Stimulated activated naive B cell treated with anti-CD40 and anti-IgM and Interleukin-4, amounts not matched to agents 10 μg/mL and 1 μg/mL and 100 μg/mL, for 72 hours (primary cell): ENCODE results near the gene PLEKHG1.

ENCODE experiments used
- ATAC-seq, 2 donors: fragments of 150-1000 bp; cut with Tn5 transposase; replicated peaks; 2 replicates each; pipeline ENCODE4 v1.10.0; 2021; ENCODE audit warnings: moderate library complexity in 1 of 2
- DNase-seq: peaks from one replicate; pipeline ENCODE4 v3.0.0; 2021
- H3K27ac Mint-ChIP-seq: one replicate; pipeline ENCODE4 v1.8.0; 2022; ENCODE audit warnings: mild to moderate bottlenecking, mixed read lengths
- H3K27me3 Mint-ChIP-seq, 2 donors: one replicate each; pipeline ENCODE4 v1.8.0; 2022; ENCODE audit warnings: mixed read lengths in 2 of 2
- H3K36me3 Mint-ChIP-seq, 2 donors: one replicate each; pipeline ENCODE4 v1.8.0; 2022; ENCODE audit warnings: mixed read lengths in 2 of 2, mild to moderate bottlenecking in 1 of 2
- H3K4me1 Mint-ChIP-seq, 2 donors: one replicate each; pipeline ENCODE4 v1.8.0; 2022; ENCODE audit warnings: mixed read lengths in 2 of 2, mild to moderate bottlenecking in 1 of 2
- H3K4me3 Mint-ChIP-seq, 2 donors: one replicate each; pipeline ENCODE4 v1.8.0; 2022; ENCODE audit warnings: mild to moderate bottlenecking in 2 of 2, mixed read lengths in 2 of 2, moderate library complexity in 1 of 2
- H3K9me3 Mint-ChIP-seq, 2 donors: one replicate each; pipeline ENCODE4 v1.8.0; 2022; ENCODE audit warnings: mixed read lengths in 2 of 2, mild to moderate bottlenecking in 1 of 2

Gene PLEKHG1

DNA sequence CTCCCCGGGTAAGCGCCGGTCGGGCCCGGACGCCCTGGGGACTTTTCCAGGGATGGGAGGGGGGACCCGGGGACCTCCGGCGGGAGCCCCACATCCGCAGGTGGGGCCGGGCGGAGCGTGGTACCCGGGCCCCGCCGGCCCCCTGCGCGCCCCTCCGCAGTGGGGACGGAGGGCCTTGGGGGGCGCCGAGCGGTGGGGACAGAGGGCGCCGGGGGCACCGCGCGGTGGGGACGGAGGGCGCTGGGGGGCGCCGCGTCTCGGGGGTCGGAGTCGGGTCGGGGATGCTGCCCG, 270 bp downstream of the PLEKHG1 start:
- Mint-ChIP-seq H3K9me3 (no peaks in the 10 kb centered on the region), H3K4me1 (peaks cover 37 to 58% of the 10 kb centered on the region in 2 donors), H3K27ac (no peak overlapping the region), H3K4me3 (peak overlapping the region in 1 of 2 donors; percentile 100), H3K27me3 (no peaks in the 10 kb centered on the region), H3K36me3 (peaks cover 4 to 13% of the 10 kb centered on the region in 2 donors)
- DNase-seq (no peak), ATAC-seq (peak in 1 of 2 donors; percentile 17)

DNA sequence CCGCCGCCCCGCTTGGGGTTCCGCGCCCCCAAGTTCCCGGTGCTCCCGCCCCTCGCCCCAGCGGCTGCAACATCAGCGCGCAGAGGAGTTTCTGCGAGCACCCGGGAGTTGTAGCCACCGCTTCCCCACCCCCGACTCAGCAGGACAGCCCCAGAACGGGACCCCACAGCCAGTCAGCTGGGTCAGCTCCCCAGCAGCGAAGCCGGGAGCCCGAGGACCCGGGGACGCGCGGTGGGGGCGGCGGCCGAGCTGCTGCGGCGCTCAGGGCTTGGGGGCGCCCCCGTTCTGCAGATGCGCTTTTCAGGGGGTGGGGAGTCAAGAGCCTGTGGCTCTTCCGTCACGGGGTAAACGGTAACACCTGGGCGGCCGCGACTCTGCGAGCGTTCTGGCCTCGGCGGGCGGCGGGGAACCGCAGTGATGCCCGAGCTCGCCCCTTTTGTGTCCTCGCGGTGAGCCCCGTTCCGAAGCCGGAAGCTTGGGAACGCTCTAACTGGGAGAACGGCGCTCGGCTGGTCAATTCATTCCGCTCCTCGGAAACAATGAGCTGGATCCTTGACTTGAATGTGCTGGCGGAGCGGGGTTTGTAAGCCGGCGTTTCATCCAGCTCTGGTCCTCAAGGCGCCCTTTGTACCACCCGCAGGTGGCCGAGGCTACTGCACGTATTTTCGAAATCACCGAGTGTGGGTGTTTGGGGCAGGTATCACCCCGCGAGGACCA, 774 bp downstream of the PLEKHG1 start:
- DNase-seq (peak; percentile 84), ATAC-seq (peak; percentile 77 to 83)
- H3K27ac Mint-ChIP-seq = peak overlapping the region; percentile 99
- peak overlapping the region; percentile 96 to 100 for H3K4me3 Mint-ChIP-seq
- H3K36me3 Mint-ChIP-seq = peaks cover 4 to 13% of the 10 kb centered on the region in 2 donors
- no peaks in the 10 kb centered on the region for H3K9me3 Mint-ChIP-seq
- no peaks in the 10 kb centered on the region for H3K27me3 Mint-ChIP-seq
- peaks cover 42 to 63% of the 10 kb centered on the region in 2 donors for H3K4me1 Mint-ChIP-seq

DNA sequence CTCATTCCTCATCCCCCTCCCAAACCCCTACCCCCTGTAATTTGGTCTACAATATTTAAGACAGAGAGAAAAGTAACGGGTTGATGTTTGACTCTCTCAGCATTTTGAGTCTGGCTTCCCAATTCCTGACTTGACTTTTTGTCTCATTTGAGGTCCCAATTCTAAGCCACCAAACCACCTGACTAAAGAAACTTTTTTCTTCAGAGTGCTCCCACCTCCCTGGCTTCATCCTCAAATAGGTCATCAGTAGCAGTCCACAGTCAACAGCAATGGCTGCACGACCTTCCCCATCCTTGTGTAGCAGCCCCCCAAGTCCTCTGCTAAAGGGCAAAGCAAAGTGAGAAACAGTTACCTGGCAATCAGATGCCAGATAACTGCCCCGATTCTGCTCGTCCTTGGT, 1.8 kb downstream of the PLEKHG1 start:
- DNase-seq (no peak), ATAC-seq (no peak)
- Mint-ChIP-seq H3K4me1 (peaks cover 45 to 69% of the 10 kb centered on the region in 2 donors), H3K27ac (peak overlapping the region; percentile 99), H3K27me3 (no peaks in the 10 kb centered on the region), H3K9me3 (no peaks in the 10 kb centered on the region), H3K36me3 (peaks cover 6 to 17% of the 10 kb centered on the region in 2 donors), H3K4me3 (peak overlapping the region; percentile 96 to 100)

DNA sequence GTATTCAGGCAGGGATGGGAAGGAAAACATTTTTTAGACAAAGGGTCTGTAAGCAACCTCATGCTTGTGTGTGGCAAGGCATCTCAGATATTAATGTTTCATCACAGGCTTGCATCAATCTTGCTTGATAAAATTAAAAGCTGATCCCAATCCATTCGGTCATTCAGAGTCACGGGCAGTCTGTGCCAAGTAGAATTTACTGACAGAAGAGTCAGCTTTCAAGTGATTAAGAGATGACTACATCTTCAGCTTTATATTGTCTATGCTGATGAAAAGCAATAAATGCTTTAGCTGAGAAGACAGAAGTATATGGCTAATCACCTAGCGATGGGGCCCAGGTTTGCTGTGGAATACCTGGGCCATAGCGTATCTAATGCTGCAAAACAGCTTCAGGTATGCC, 3.5 kb downstream of the PLEKHG1 start:
- no peak overlapping the region for H3K27ac Mint-ChIP-seq
- no peaks in the 10 kb centered on the region for H3K9me3 Mint-ChIP-seq
- no peaks in the 10 kb centered on the region for H3K27me3 Mint-ChIP-seq
- no peak overlapping the region for H3K4me3 Mint-ChIP-seq
- H3K36me3 Mint-ChIP-seq = peaks cover 15 to 28% of the 10 kb centered on the region in 2 donors
- H3K4me1 Mint-ChIP-seq = peaks cover 48 to 71% of the 10 kb centered on the region in 2 donors
- ATAC-seq (no peak), DNase-seq (no peak)

DNA sequence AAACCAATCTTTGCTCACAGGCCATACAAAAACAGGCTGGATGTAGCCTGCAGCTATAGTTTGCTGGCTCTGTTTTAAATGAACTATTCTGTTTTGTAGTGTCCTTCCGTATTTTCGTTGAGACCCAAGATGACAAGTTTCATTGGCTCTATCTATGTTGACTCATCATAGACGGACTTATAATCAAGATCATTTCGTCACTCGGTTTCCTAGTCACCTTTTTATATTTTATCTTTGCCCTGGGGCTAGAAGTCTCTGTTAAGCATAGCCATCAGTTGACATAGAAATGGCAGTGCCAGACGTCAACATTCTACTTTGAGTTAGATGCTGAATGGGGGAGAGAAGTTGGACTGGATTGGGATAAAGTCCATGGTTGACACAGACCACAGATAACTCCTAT, 4.8 kb downstream of the PLEKHG1 start:
- H3K27ac Mint-ChIP-seq = no peak overlapping the region
- DNase-seq (no peak), ATAC-seq (no peak)
- no peak overlapping the region for H3K4me3 Mint-ChIP-seq
- H3K4me1 Mint-ChIP-seq = peaks cover 49 to 69% of the 10 kb centered on the region in 2 donors
- no peaks in the 10 kb centered on the region for H3K27me3 Mint-ChIP-seq
- H3K36me3 Mint-ChIP-seq = peaks cover 18 to 39% of the 10 kb centered on the region in 2 donors
- H3K9me3 Mint-ChIP-seq = no peaks in the 10 kb centered on the region

DNA sequence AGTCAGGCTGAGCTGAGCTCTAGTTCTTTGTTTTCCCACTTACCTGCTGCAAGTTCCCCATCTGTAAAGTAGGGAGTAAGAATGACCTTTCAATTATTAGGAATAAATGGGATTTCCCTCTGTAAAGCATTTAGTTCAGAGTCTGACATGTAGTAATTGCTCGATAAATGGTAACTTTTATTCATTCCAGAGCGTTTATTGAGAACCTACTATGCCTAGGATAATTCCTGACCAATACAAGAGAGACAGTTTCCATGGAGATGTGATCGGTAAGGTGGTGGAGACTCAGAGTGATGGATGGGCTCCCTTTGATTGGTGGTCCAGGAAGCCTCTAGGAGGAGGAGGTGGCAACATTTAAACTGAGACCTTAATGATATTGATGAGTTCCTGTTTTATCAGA, 5.6 kb downstream of the PLEKHG1 start:
- Mint-ChIP-seq H3K4me1 (peaks cover 51 to 77% of the 10 kb centered on the region in 2 donors), H3K27me3 (no peaks in the 10 kb centered on the region), H3K27ac (no peak overlapping the region), H3K36me3 (peaks cover 22 to 40% of the 10 kb centered on the region in 2 donors), H3K9me3 (no peaks in the 10 kb centered on the region), H3K4me3 (no peak overlapping the region)
- DNase-seq (no peak), ATAC-seq (no peak)

DNA sequence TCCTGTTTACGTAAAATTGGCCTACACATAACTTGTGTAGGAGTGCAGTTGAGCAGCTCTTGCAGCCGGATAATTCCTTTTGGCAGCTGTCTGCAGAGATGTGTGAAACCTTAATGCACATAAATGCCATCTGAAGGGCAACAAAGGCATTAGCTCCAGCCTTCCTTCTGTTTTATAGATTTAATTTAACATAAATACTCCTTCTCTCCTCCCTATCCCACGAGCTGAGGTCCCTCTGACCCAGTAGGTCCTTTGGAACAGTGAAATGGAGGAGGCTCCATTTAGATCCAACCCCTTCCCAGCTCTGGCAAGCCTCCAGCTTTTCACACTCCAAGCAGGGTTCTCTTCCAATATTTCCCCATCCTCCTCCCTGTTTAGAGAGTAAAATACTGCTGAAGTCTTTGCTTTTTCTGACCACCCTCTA, 6.5 kb downstream of the PLEKHG1 start:
- Mint-ChIP-seq H3K27me3 (no peaks in the 10 kb centered on the region), H3K4me1 (peaks cover 46 to 75% of the 10 kb centered on the region in 2 donors), H3K4me3 (peak overlapping the region; percentile 11 to 46), H3K9me3 (no peaks in the 10 kb centered on the region), H3K27ac (peak overlapping the region; percentile 65), H3K36me3 (peaks cover 22 to 34% of the 10 kb centered on the region in 2 donors)
- DNase-seq (no peak), ATAC-seq (no peak)

DNA sequence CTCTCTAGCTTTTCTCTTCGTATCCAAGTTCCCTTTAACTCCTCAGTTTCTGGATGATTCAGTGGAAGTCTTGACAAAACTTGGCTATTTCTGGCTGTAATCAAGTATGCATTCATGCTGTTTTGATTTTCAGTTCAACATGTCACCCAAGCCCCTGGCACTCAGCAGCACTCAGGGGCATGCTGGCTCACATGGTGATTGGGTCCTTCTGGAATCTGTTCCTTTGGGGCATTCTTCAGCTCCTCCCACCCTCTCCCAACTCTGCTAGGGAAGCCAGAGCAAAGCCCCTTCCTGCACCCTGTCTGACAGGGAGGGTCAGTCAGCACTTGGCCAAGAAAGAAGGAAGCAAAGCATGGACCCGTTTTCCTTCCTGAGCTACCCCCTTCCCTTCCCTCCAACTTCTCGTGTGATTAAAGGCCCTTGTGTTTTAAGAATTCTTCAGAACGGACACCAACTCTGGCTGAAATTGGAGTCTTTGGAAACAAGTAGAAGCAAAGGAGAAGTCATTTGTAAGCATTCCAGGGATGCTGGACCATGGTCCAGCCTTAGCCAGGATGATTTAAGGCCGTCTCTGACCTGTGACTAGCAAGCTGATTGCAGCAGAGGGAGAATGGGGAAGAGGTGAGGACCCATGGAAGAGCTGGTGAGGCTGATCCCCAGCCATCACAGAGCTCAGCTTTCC, 7.1 kb downstream of the PLEKHG1 start:
- Mint-ChIP-seq H3K27ac (peak overlapping the region; percentile 65), H3K4me1 (peaks cover 42 to 72% of the 10 kb centered on the region in 2 donors)

DNA sequence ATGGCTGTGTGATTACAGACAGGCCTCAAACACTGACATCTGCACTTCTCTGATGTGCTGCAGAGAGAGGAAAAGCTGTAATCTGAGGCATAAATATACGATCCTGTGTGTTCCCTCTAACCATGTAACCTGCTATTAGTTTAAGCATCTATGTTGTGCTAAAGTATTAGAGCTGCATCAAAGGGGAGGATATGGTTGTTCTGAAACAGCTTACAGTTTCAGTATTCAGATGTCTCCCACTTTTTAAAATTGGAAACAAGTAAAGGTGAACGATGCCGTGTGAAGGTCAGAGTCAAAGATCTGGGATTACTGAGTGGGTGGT, 7.6 kb downstream of the PLEKHG1 start:
- peaks cover 42 to 72% of the 10 kb centered on the region in 2 donors for H3K4me1 Mint-ChIP-seq
- no peaks in the 10 kb centered on the region for H3K9me3 Mint-ChIP-seq
- peak in 1 of 2 donors; percentile 21 for ATAC-seq
- no peak for DNase-seq
- H3K27me3 Mint-ChIP-seq = no peaks in the 10 kb centered on the region
- H3K4me3 Mint-ChIP-seq = no peak overlapping the region
- H3K36me3 Mint-ChIP-seq = peaks cover 20 to 33% of the 10 kb centered on the region in 2 donors
- H3K27ac Mint-ChIP-seq = peak overlapping the region; percentile 56

More for the DNA sequence above, 7.1 kb downstream of the PLEKHG1 start:
- Mint-ChIP-seq H3K4me3 (peak overlapping the region; percentile 11 to 46), H3K27me3 (no peaks in the 10 kb centered on the region), H3K9me3 (no peaks in the 10 kb centered on the region), H3K36me3 (peaks cover 22 to 34% of the 10 kb centered on the region in 2 donors)
- no peak for ATAC-seq
- no peak for DNase-seq

DNA sequence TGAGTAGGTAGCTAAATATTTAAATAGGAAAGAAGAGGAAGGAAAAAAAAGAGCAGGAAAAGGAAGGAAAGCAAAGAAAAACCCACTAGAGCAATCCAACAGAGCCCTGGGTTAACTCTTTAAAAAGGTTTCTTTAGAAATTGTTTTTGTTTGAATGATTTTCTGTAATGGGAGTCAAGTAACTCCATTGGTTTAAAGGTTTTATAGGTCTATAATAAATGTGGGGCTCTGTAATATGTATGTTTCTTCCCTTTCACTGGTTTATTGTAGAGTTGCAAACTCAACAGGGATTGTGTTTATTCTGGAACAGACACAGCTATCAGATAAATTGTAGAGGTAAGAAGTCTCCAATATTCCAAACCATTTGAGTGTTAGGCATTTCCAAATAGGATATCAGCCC, 10.9 kb downstream of the PLEKHG1 start:
- Mint-ChIP-seq H3K4me3 (no peak overlapping the region), H3K27me3 (no peaks in the 10 kb centered on the region), H3K4me1 (peaks cover 49 to 84% of the 10 kb centered on the region in 2 donors), H3K36me3 (peaks cover 25 to 40% of the 10 kb centered on the region in 2 donors), H3K27ac (no peak overlapping the region), H3K9me3 (no peaks in the 10 kb centered on the region)
- ATAC-seq (no peak), DNase-seq (no peak)

DNA sequence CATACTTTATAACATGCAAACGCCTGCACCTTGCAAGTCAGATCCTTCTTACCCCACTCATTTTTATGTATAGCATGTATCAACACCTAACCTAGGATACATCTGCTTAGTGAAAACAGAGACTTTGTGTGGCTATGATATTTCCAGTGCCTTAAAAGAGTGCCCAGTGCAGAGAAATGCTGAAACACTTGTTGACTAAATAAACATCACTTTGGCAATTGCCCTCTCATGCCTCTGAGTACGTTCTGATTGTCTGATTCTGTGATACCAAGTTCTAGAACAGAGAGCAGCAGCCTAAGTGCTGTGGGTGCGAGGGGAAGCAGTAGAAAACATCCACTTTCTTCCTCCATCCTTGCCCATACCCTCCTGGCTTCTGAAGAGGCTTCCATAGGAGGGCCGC, 13.6 kb downstream of the PLEKHG1 start:
- no peak for DNase-seq
- Mint-ChIP-seq H3K36me3 (peaks cover 14 to 30% of the 10 kb centered on the region in 2 donors), H3K27ac (peak overlapping the region; percentile 48), H3K4me3 (no peak overlapping the region), H3K9me3 (no peaks in the 10 kb centered on the region), H3K4me1 (peaks cover 53 to 89% of the 10 kb centered on the region in 2 donors), H3K27me3 (no peaks in the 10 kb centered on the region)
- no peak for ATAC-seq

DNA sequence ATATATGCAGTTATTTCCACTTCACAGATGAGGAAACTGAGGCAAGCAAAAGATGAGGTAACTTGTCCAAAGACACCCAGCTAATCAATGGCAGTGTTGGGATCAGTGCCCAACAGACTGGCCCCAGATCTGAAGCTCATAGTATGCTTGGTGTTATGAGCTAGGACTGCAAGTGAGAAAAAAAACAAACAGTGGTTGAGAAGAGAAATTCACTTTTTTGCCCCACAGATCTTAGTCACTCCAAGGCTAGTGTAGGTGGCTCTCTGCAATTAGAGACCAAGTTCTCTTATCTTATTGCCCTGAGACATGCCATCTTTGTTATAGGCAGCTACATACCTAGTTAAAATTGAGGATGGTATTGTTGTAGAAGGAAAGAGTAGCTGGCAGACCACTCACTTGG, 16.3 kb downstream of the PLEKHG1 start:
- peak; percentile 40 to 61 for ATAC-seq
- H3K27ac Mint-ChIP-seq = peak overlapping the region; percentile 82
- no peaks in the 10 kb centered on the region for H3K9me3 Mint-ChIP-seq
- no peaks in the 10 kb centered on the region for H3K27me3 Mint-ChIP-seq
- no peak for DNase-seq
- no peak overlapping the region for H3K4me3 Mint-ChIP-seq
- peaks cover 13 to 25% of the 10 kb centered on the region in 2 donors for H3K36me3 Mint-ChIP-seq
- peaks cover 53 to 90% of the 10 kb centered on the region in 2 donors for H3K4me1 Mint-ChIP-seq

DNA sequence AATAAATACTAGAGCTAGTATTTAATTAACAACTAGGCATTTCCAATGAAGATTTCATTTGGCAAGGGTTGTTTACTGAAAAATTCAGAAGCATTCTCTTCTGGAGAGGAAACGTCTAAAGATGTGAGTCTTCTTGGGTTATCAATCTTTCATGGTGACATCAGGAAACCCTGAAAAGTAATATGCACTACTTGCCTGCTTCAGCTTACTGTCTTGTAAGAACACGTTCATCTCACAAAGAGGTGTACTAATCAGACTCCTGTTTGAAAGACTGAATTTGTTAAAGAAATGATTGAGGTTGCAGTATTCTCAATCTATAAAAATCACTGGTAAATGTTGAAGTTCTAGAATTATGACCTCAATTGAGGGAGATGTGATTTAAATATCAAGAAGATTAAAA, 16.9 kb downstream of the PLEKHG1 start:
- Mint-ChIP-seq H3K27ac (no peak overlapping the region), H3K27me3 (no peaks in the 10 kb centered on the region), H3K4me1 (peaks cover 56 to 92% of the 10 kb centered on the region in 2 donors), H3K4me3 (no peak overlapping the region), H3K9me3 (no peaks in the 10 kb centered on the region), H3K36me3 (peaks cover 13 to 25% of the 10 kb centered on the region in 2 donors)
- ATAC-seq (no peak), DNase-seq (no peak)

DNA sequence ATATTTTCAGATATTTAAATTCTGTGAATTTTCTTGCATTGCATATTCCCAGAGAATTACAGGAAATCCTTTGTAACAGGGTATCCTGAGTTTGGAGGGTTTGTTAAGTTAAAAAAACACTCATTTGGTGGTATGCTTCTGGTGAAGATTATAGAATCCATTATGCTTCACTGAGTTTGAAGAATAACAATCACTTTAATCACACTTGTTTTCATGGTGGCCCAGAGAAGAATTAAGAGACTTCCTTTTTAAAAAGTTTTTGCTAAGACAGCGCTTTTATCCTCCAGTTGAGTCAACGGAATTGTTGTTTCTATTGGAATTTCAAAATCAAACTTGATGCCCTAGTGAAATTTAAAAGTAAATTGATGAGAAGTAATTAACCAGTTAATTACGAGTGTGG, 17.4 kb downstream of the PLEKHG1 start:
- Mint-ChIP-seq H3K4me1 (peaks cover 59 to 93% of the 10 kb centered on the region in 2 donors), H3K27me3 (no peaks in the 10 kb centered on the region), H3K9me3 (peaks cover 2 to 4% of the 10 kb centered on the region in 2 donors), H3K4me3 (no peak overlapping the region), H3K36me3 (peaks cover 17 to 26% of the 10 kb centered on the region in 2 donors), H3K27ac (peak overlapping the region; percentile 20)
- ATAC-seq (no peak), DNase-seq (no peak)
